Anterior cingulate cortex (tissue), 58 donors: ENCODE measurements around the gene TMEM132C.

Experiments used
- DNase-seq, 58 donors: peaks; one replicate each; lab custom pipeline; 2025; lab: John Stamatoyannopoulos, UW

The TMEM132C gene

DNA sequence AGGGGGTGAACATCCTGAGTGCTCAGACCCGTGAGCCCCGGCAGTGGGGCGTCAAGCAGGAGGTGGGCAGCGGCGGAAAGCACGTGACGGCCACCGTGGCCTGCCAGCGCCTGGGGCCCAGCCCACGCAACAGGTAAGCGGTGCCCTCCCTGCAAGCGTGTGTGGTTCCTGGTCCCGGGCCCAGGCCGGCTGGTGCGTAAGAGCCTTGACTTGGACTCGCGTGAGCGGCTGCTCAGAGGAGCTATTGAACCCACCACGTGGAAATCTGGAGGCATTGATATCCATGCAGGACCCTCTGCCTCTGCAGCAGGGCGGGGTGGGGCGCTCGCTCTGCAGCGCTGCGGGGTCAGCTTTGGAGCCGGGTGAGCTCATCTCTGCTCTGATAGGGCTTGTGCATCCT, 277.0 kb downstream of the TMEM132C start:
- no peak for DNase-seq

DNA sequence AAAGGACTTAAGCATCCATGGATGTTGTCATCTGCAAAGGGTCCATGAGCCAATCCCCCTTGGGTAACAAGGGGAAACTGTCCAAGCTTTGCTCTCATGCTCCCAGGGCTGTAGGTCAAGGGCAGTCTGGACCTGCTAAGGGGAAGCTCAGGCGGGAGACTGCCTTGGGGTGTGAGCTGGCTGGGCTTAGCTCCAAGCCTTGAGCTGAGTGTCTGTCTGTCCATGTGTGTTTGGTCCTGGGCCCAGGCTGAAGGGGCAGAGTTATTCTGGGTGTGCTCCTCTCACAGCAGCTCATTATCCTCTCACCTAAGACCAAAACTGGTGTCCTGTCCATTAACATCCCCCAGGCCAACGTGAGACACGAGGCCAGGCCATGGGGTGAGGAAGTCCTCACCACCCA, 282.0 kb downstream of the TMEM132C start:
- DNase-seq: no peak

DNA sequence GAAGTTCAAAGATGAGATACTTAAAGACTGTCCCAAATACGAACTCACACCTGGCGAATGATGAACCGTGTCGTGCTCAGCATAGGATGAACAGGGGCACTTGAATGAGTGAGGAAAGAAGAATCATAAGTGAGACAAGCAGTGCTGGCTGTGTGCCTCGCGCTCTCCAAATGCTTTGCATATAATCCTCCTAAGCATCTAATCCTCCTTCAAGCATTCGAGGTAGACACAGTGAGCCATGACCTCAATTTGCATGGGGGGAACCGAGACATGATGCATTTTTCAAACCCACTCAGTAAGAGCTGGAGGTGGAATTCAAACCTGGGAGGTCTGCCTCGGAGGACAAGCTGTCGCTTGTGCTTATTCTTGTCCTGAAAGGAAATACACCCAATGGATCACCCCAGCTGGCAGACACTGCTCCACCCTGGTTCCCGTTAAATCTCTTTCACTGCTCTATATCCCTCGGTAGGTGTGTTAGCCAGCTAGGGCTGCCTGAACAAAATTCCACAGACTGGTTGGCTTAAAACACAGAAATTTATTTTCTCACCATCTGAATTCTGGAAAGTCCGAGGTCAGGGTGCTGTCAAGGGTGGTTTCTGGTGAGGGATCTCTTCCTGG, 282.7 kb downstream of the TMEM132C start:
- DNase-seq: no peak

DNA sequence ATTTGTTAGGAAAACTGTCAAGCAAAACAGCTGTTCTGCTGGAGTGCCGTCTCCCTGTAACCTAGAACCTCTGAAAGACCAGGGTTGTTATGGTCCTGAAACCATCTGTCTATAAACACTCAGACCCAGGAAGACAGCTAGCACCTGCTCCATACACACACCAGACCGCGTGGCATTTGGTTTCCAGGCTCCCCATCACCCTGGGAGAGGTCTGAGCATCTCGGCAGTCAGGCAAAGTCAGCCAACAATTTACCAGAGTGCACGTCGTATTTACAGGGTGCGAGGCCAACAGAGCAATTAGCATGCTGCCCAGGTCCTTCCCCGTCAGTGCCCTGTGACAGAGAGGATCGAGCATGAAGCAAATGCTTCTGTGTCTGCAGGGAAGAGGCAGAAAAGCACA, 284.3 kb downstream of the TMEM132C start:
- peak in 22 of 58 donors; percentile 4 to 49 (median 10) for DNase-seq

DNA sequence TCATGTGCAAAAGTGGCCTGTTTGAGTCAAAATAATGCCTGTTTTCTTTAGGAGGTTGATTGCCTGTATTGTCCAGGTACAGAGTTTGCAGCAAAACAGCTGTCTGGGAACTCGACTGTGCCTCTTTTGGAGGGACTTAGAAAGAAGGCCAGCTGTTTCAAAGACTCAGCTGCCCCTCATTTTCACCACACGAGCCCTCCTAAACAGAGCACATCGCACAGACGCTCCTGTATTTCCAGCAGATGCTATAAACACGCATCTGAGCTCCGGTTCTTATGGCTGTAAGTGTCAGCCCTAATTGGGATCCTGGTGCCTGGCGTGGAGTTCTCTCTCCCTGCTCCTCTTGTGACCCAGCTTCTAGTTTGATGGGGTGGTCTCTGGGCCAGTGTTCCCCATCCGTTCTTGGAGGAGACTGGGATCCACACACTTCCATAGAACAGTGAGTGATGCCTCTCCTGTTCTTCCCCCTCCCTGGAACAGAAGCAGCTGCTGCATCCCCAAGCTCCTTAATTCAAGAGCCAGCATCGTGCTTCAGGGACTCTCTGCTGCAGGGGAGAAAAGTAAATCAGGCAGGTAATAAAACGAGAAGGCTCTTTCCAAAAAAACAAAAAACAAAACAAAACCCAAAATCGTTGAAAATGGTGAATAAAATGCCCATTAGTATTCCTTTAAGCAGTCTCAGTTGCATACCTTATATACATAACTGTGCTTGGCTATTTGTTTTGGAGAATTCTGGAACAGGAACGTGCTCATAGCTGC, 287.8 kb downstream of the TMEM132C start:
- DNase-seq: no peak

DNA sequence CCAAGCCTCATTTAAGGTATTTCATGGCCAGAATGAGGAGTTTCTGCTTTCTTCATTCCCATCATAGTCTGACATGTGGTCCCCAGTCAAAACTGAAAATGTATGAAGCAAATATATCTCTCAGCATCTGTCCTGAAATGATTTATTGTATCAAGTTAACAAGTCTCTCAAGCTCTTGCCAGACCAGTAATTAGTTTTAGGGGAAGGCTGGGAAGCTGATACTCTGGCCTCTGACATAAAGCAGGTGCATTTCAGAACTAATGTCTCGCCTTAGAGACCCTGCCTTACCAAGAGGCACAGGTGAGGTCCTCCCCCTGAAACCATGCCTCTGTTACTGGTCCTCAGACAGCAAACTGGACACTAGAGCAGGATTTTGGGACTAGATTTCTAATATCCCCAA, 290.3 kb downstream of the TMEM132C start:
- DNase-seq: no peak

DNA sequence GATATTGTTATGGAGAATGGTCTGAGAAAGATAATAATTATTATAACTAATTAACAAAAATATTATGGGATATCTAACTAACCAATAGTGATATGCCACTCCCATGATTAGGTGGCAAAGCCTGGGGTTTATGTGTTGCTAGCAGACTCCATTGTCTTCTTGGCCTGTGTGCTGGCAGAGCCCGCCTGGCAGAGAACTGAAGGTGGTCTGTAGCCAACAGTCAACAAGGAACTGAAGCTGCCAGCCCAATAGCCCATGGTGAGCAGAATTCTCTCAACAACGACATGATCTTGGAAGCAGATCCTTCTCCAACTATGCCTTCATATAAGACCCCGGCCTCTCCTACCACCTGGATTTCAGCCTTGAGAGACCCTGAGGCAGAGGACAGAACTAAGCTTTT, 298.0 kb downstream of the TMEM132C start:
- DNase-seq: peak in 2 of 58 donors; percentile 4 to 31

DNA sequence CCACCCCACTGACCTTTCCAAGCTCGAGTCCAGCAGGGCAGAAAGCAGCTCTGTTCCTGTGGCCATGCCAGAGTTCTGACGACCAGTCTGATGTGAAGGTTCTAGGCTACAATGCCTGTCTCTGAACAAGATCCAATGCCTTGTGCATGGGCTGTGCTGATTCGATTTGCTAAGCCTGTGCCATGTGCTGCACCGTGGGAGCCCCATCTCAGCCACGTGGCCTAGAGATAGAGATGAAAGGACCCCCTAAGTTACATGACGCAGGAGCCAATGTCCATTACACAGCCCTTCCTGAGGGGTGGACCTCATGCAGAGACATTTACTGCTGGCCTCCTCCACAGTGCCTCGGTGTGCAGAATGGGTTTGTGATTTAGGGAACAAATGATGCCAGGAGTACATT, 300.8 kb downstream of the TMEM132C start:
- DNase-seq: no peak

DNA sequence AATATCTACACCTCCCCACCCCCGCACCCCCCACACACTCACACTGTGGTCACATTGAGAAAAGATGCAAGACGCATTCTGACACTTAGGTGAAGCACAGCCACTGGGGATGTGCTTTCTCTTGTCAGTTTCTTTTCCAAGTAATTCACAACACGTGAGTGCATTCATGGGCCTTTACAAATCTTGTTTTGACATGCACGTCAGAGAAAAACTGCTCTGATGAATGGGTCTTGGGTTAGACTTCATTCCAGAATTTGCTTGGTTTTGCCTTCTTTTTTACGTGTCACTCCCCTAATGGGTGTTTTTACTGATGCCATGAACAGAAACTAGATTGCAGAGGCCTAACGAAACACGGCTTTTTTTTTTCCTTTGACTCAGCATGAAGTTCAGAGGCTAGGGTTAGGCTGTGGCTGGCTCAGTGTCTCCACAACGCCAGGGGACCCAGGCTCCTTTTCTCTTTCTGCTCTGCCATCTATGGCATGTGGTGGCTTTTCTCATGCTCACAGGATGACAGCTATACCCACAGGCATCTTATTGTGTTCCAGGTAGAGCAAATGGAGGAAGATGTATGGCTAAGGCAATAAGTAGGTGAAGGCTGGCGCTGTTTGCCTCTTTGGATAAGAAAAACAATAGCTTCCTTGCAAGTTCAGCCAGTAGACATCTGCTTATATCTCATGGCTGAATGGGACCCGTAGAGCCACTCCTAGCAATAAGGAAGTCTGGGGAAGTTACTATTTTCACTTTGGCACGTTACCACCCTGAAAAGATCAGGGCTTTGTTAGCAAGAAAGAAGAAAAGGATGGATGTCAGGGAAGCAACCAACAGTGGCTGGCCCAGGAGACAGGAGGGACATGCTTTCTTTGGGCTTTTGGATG, 303.5 kb downstream of the TMEM132C start:
- DNase-seq: no peak

DNA sequence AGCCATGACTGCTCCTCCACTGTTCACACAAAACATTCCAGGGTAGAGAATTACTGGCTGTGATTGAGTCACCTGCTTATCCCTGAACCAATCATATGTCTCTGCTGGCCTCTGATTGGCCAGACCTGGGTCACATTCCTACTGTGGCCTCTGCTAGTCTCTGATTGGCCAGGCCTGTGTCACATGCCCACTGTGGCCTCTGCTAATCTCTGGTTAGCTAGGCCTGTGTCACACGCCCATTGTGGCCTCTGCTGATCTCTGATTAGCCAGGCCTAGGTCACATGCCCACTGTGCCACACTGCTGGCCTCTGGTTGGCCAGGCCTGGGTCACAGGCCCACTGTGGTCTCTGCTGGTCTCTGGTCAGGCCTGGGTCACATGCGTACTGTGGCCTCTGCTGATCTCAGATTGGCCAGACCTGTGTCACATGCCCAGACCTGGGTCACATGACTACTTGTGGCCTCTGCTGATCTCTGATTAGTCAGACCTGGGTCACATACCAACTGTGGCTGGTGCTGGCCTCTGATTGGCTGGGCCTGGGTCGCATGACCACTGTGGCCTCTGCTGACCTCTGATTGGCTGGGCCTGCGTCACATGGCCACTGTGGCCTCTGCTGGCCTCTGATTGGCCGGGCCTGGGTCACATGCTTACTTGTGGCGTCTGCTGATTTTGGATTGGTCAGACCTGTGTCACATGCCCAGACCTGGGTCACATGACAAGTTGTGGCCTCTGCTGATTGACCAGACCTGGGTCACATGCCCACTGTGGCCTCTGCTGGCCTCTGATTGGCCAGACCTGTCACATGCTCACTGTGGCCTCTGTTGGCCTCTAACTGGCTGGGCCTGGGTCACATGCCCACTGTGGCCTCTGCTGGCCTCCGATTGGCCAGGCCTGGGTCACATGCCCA, 305.2 kb downstream of the TMEM132C start:
- peak in 1 of 58 donors; percentile 16 for DNase-seq

DNA sequence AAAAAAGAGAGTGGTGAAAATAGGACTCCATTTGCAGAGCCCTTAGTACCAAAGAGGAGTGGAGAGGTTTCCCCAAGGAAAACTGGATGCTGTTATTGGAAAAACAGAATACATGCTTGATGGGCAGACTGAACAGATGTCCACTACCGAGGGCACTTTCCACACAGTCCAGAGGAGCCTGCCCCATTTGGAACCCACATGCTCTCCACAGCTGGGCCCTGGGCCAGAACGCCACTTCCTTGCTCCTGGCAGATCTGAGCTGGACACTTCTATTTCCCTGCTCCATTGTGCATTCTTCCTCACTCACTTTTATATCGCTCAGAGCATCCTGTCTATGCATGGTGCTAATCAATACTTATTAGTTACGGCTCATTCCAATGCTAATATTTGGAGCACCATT, 306.9 kb downstream of the TMEM132C start:
- peak in 4 of 58 donors; percentile 4 to 28 (median 20) for DNase-seq

DNA sequence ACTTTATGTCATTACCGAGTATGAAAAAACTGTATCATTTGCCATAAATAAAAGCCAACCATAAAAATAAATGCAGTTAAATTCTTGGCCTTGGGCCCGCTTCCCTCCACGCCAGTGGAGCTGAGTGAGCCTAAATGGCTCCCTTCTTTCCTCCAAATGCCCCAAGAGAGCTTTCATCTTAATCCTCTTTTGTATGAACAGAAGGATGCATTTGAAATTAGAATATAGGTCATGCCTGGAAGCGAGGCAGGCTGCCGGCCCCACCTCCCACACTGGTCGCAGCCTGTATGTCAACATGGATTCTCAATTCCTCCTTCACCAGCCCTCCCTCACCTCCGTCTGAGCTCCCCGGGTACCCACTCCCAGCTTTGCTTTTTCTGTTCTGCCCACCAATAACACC, 311.1 kb downstream of the TMEM132C start:
- no peak for DNase-seq

DNA sequence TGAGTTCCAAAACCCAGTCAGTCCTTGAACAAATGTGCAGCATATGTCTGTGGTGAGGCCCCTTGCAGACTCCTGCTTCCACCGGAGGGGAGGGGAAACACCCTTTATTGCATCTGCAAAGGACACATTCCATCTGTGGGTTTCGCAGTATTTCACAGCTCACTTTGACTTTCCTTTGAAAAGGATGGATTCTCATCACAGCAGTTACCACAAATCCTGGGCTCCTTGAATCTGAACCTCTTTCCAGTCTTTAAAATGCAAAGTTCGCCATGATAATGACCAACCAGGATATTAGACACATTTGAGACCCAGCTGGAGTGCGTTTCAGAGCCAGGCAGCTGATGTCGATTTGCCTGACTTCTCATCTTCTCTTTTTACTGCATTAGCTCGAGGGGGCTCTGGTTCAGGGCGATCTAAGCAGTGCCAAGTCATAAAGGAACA, 314.4 kb downstream of the TMEM132C start:
- DNase-seq: no peak

DNA sequence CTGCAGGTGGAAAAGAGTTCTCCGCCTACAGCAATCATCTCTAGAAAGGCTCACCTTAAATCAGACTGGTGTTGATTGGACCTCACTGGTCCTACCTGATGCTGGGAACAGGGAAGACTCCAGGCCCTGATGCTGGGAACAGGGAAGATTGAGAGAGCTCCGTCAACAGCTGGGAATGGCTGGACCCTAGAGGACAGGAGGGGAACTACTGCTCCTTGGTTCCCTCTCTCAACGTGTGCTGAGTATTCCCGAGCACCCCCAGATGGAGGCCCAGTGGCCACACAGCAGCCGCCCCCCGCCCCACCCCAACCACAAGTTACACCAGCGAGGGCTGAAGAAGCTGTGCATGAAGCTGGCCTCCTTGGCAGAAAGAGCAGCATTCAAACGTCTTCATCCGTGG, 316.5 kb downstream of the TMEM132C start:
- no peak for DNase-seq

DNA sequence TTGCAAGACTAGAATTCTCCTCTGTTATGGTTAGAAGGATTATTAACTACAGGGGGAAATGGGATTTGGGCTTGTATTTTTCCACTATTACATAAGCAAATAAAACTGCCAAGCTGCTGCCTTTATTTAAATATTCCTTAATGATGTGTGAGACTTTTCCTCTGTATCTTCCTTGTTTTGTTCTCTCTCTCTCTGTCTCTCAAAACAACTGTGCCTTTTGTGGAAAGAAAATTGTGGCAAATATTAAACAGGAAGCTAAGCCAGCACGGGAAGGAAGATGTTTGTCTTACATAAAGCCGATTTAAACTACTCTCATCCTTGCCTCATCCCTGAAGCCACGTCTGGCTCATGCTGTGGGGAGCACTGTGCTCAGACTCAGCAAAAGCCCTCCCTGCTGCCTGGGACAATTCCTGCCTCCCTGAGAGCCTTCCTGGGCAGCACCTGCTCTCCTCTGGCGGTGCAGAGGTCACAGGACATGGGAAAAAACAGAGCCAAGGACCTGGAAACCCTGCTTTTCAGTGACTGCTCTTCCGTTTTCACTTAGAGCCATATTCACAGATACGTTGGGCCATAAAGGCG, 319.6 kb downstream of the TMEM132C start:
- peak in 1 of 58 donors; percentile 4 for DNase-seq

DNA sequence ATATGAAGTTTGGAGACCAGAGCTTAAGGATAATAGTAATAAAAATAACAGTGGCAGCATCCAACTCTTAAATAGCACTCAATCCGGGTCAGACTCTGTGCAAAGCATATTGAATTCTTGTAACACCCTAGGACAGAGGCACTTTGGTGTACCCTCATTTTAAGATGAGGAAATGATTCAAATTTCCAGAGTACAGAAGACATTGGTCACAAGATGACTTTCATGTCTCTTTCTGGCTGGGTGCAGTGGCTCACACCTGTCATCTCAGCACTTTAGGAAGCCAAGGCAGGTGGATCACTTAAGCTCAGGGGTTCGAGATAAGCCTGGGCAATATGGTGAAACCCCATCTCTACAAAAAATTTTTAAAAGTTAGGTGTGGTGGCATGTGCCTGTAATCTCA, 320.9 kb downstream of the TMEM132C start:
- no peak for DNase-seq

DNA sequence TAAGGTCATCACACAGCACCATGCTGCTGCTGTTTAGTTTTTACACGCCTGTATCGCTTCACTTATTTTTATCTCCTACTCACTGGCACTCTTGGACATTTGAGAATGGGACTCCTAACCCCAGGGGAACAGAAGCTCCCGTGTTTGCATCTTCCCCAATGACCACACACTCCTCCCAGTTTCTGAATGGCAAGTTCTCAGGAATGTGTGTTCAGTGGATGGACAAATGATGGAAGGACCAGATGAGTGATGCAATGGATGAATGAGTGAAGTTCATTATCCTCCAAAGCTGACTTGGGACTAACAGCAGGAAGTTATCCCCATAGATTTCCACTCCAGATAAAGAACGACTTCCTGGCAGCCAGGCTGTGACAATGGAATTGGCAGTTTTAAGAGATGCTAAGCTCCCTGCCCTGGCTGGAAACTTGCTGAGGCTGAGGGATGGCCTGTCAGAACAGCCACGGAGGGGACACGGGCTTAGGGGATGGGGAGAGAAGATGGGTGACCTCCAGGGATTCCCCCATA, 325.3 kb downstream of the TMEM132C start:
- no peak for DNase-seq

DNA sequence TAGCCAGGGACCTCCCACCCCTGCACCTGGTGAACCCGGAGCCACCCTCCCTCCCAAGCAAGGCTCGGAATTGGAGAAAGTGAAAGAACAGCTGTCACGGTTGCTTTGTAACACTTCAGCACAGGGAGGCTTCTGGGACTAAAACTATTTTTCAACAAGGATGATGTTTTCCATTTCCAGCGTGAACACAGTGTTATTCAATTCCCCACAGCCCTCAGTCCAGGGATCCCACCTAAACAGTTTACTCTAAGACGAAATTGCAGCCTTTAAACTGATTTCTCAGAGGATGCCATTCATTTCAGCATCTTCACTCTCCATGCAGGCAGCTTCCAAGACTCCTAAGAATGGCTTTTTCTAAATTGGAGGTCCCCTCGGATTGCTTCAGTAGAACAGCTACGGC, 327.6 kb downstream of the TMEM132C start:
- DNase-seq: no peak

DNA sequence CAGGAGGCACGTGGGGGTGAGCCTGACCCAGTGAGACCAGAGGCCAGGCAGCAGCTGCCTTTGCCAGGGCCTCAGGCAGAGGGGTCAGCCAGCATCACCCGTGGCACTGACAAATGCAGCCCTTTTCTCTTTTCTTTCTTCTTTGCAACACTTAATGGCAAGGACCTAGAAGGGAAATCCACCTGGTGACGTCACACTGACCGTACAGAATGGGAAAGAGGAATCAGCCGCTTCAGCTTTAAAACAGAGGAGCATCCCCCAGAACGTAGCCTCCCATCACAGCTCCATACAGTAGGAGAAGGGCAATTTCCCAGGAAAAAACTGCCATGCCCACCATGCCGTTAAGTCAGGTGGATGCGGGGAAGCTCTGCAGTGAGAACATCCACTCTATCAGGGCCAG, 328.6 kb downstream of the TMEM132C start:
- no peak for DNase-seq

DNA sequence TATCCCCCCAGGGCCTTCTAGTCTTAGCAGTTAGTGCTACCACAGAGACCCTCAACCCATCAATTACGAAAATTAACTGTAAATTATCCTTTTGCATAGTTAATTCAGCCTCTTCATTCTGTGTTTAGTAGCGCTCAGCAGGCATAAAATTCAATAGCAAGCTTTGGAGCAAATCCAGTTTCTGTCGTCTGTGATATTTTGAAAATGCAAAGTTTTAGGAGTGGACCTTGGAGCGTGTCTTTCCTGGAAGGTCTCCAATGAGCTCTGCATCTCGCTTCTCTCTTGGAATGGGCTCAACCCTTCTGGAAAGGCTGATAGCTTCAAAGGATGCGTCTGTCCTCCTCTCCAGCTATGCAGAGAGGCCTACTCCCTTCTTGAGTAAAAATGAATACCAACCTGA, 333.9 kb downstream of the TMEM132C start:
- DNase-seq: no peak
